ENCODE measurements around the gene CD8B.

GRCh38 chr2:86788881-86789686, 72.6 kb downstream of the CD8B start:
- no peak for TF ChIP-seq CTCF (conservative IDR thresholded peaks at IDR 0.05)
- no peak for TF ChIP-seq ZFX (IDR thresholded peaks at IDR 0.05)

Measured in C4-2B (cell line).